Panc1 (cell line): Measurements from ENCODE around the gene B4GALT2.

Experiments
- POLR2AphosphoS5 ChIP-seq: IDR thresholded peaks from 2 replicates; pipeline ENCODE4 v1.6.1; 2012; ENCODE audit warnings: mild to moderate bottlenecking, low read depth, low read length, moderate library complexity
- TF ChIP-seq, protein P1 (sequence below): fragments of 450-650 bp; IDR thresholded peaks from 2 replicates; pipeline ENCODE4 v1.5.1; 2017; ENCODE audit warnings: mild to moderate bottlenecking

DNA sequence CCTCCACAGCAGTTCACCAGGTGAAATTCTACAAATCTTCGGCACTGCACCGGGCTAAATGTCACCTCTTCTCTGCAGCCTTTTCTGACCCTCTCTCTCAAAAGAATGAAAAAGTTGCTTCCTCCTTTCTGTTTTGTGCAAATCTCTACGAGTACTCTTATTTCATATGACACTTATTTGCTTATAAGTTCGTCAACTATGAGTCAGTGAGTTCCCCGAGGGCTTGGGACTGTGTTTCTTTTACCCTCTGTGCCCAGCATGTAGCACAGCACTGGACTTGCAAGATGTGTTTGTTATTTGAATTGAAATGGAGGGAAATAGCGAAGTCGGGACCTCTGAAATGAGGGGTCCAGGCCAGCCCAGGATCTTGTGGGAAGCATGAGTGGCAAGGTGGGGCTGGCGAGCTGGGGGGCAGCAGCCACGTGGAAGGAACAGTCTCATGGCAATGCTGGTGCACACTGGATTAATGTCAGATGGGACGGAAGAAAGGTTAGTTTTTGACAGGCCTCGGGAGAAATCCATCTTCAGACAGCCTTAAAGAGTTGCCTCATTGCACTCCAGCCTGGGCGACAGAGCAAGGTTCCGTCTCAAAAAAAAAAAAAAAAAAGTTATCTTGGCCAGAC is 46.0 kb downstream of the B4GALT2 start:
- TF ChIP-seq, protein P1, sequence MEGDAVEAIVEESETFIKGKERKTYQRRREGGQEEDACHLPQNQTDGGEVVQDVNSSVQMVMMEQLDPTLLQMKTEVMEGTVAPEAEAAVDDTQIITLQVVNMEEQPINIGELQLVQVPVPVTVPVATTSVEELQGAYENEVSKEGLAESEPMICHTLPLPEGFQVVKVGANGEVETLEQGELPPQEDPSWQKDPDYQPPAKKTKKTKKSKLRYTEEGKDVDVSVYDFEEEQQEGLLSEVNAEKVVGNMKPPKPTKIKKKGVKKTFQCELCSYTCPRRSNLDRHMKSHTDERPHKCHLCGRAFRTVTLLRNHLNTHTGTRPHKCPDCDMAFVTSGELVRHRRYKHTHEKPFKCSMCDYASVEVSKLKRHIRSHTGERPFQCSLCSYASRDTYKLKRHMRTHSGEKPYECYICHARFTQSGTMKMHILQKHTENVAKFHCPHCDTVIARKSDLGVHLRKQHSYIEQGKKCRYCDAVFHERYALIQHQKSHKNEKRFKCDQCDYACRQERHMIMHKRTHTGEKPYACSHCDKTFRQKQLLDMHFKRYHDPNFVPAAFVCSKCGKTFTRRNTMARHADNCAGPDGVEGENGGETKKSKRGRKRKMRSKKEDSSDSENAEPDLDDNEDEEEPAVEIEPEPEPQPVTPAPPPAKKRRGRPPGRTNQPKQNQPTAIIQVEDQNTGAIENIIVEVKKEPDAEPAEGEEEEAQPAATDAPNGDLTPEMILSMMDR: no peak
- TF ChIP-seq POLR2AphosphoS5: no peak
